Adipose tissue (tissue), 3 donors: ENCODE data around the gene INTS14. TPM values are rescaled to one million over a fixed set of nuclear protein-coding genes. Genes with fewer than 3 reads are reported as not detected.
"Not testable (repeated sequence)": the region's sequence is repeated elsewhere in the genome, so short reads cannot be mapped to it uniquely, and the experiment has no call there.

Experiments
- H3K27ac ChIP-seq: one replicate; pipeline ENCODE4 v1.5.1; 2013; ENCODE audit warnings: low read depth, low read length
- WGBS, 3 donors: extraction: QIAGEN DNeasy Blood & Tissue Kit; methylation state at CpG; one replicate each; pipeline ENCODE4 v1.1.7; 2013; 5-methylcytosine and 5-hydroxymethylcytosine counted together
- polyA plus RNA-seq, 3 donors: library from polyadenylated mRNA; stranded (reverse); fragments of 200-250 nt; gene quantifications; one replicate each; pipeline ENCODE4 v1.2.3, GENCODE V29; 2013
- donor health status: healthy with polysubstance abuse.
- donor health status: Bipolar disorder and iron deficiency.
- donor health status: healthy.

The INTS14 gene
- polyA plus RNA-seq, 3 donors, result 15.1 to 17.3 (median 15.7) TPM

DNA sequence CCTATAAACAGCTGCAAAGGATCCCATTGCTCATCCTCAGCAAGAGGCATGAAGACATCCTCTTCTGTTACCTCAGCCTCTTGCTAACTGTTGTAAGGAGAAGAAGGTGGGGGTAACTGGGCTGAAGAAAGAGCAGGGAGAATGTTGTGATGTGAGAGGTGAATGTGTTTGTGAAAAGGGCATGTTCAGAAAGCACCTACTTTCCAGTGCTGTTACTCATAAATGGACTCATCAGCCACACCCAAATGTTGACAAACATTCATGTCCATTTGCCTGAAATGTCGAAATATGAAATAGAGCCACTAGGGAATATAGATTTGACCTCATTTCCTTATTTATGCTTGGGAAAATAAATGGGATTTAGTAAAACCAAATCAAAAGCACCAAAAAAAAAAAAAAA lies 23.4 kb upstream of the INTS14 start:
- H3K27ac ChIP-seq, result no peak overlapping the region
- 70 to 85% (median 81%) methylated on average over 1 of the region's 1 CpG for WGBS, 3 donors

DNA sequence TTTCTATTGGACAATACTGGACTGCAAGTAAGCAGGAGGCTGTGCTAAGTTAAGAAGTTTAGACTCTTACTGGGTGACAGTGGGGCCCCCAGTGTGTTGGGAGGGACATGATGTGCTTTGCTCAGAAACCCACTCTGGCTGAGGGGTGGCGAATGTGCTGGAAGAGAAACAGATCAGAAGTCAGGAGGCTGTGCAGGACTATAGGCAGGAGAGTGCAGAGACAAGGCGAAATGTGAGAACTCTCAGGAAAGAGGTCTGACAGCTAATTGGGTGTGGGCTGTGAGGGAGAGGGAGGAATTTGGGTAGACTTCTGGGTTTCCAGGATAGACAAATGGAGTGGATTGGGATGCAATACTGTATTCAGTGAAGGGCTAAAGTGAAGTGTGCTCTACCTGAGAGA lies 22.8 kb upstream of the INTS14 start:
- no peak overlapping the region for H3K27ac ChIP-seq
- 84 to 92% (median 87%) methylated on average over 2 of the region's 2 CpGs for WGBS, 3 donors

- no peak overlapping the region for H3K27ac ChIP-seq
- 76 to 84% (median 82%) methylated on average over 4 of the region's 4 CpGs for WGBS, 3 donors
Observed at GRCh38 chr15:65632780-65633375, 21.9 kb upstream of the INTS14 start.

- H3K27ac ChIP-seq, result no peak overlapping the region
- 94 to 97% (median 97%) methylated on average over 6 of the region's 6 CpGs for WGBS, 3 donors
Observed at GRCh38 chr15:65631503-65631902, 20.6 kb upstream of the INTS14 start.

DNA sequence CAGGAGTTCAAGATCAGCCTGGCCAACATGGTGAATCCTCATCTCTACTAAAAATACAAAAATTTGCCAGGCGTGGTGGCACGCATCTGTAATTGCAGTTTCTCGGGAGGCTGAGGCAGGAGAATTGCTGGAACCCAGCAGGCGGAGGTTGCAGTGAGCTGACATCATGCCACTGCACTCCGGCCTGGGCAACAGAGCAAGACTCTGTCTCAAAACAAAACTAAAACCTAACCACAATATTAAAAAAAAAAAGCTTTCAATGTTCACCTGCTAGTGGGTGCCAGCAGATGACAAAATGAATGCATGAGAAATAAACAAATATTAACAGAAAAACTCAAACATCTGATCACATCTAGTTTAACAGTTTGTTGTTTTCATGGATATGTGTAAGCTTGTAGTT lies 19.8 kb upstream of the INTS14 start:
- 92 to 95% (median 92%) methylated on average over 5 of the region's 5 CpGs for WGBS, 3 donors
- no peak overlapping the region for H3K27ac ChIP-seq

DNA sequence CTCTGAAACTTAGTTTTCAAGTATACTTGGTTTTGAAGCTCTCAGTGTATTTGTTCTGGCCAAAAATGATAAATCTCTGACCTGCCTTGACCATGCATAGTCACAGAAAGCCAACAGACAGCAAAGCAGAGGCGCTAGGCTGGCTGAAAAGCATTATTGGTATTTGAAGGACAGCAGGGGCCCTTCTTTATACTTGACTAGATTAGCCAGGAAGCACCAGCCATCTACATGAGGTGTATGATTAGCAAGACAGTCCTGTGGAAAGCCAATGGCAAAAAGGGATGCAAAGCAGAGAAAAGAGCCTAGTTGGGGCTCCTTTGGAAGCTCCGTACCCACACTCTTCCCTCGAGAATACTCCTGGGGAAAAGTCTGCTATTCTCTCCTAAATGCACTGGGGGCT lies 18.6 kb upstream of the INTS14 start:
- no peak overlapping the region for H3K27ac ChIP-seq
- WGBS, 3 donors, result 91 to 98% (median 95%) methylated on average over 3 of the region's 3 CpGs

DNA sequence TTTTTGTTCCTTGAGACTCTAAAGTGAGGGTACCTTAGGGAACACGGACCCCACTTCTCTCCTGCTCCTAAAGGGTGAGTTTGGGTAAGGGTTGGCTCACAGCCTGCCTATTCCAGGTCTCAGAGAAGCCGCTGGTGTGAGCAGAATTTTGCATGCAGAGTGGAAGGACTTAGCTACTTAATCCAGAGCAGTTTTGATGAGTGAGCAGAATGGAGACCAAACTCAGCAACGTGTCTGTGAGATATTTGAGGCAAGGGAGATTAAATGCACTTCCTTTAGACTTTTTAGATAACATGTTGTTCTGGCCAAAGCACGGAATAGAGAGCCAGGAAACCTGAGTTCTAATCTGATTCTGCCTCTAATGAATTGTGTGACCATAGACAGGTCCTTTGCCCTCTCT lies 15.9 kb upstream of the INTS14 start:
- WGBS, 3 donors, result 60 to 75% (median 70%) methylated on average over 4 of the region's 4 CpGs
- H3K27ac ChIP-seq, result no peak overlapping the region

DNA sequence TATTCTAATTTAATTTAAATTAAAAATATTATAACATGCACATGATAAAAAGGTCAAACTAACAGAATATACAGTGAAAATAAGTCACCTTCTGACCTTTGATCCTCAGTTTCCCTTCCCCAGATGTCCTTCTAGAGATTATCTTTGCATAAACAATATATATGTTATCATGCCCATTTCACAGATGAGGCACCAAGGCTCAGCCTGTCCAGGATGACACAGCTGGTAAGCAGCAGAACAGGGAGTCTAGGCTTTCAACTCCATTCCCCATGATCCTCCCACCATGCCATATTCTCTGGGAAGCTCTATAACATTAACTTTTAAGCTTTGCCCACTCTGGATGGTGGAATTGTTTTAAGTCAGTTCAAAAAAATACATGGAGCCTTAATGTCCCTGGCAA lies 12.2 kb upstream of the INTS14 start:
- no peak overlapping the region for H3K27ac ChIP-seq

- 80 to 94% (median 93%) methylated on average over 6 of the region's 6 CpGs for WGBS, 3 donors
- no peak within 1 kb of the TSS for H3K27ac ChIP-seq
Observed at GRCh38 chr15:65621638-65622037, 10.7 kb upstream of the INTS14 start, which contains the start of gene SLC24A1. SLC24A1 (plus strand) TSS chr15:65621938; CDS start chr15:65624081, 2,143 bp downstream.

- no peak overlapping the region for H3K27ac ChIP-seq
- 81 to 92% (median 89%) methylated on average over 2 of the region's 2 CpGs for WGBS, 3 donors
Observed at GRCh38 chr15:65620833-65621232, 9.9 kb upstream of the INTS14 start.

DNA sequence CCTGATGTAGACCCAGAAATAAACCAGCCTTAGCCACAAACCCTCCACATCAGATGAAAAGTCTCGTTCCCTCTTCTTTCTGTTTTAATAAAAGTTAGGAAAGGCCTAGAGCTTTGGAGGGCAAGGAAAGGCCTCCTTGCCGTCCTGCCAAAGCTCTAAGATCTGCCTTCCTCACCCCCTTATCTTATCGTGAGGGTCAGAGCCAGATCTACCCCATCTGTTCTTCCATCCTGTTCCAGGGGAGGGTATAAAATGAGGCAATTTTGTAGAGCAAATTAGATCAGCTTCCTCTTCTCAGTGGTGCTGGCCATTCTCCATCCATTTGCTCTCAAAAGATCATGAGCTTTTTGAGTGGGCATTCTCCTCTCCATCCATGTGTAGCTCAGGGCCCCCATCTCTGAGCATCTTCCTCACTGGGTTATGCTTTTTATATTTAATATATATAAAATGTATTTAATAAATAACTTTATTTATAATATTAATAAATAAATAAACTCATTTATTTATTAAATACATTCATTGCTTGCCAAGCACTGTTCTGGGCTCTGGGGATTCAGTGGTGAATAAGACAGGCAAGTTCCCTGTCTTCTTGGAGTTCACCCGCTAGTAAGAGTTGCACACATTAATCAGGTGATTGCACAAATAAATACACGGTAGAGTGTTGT lies 8.8 kb upstream of the INTS14 start:
- WGBS, 3 donors, result 51 to 76% (median 61%) methylated on average over 5 of the region's 5 CpGs
- H3K27ac ChIP-seq, result no peak overlapping the region

DNA sequence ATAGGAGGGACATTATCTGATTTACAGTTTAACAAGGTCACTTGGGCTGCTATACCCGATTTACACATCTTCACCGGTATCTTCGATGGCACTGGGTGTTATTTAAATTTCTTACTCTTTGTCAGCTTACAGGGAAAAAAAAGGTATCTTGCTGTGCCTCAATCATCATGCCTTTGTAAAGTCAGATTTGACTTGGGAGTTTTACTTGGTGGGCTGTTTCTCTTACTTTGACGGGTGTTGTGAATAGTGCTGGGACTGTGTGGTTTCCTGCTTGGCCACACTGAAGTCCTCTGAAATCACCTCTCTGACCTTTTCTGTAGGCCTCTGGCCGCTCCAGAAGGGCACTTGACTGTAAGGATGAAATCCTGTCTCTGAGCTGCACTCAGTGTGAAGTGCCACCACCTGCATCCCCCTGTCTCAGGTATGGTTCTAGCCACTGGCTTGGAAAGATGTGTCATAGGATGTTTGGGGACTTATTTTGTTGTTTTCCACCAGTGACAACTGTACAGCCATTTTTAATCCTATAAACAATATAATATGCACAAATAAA lies 7.7 kb upstream of the INTS14 start:
- no peak overlapping the region for H3K27ac ChIP-seq
- 64 to 74% (median 72%) methylated on average over 5 of the region's 5 CpGs for WGBS, 3 donors

DNA sequence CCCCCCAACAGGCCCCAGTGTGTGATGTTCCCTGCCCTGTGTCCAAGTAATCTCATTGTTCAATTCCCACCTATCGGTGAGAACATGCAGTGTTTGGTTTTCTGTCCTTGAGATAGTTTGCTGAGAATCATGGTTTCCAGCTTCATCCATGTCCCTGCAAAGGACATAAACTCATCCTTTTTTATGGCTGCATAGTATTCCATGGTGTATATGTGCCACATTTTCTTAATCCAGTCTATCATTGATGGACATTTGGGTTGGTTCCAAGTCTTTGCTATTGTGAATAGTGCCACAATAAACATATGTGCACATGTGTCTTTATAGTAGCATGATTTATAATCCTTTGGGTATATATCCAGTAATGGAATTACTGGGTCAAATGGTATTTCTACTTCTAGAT lies 5.0 kb upstream of the INTS14 start:
- 91 to 100% (median 96%) methylated on average over 1 of the region's 1 CpG for WGBS, 3 donors

DNA sequence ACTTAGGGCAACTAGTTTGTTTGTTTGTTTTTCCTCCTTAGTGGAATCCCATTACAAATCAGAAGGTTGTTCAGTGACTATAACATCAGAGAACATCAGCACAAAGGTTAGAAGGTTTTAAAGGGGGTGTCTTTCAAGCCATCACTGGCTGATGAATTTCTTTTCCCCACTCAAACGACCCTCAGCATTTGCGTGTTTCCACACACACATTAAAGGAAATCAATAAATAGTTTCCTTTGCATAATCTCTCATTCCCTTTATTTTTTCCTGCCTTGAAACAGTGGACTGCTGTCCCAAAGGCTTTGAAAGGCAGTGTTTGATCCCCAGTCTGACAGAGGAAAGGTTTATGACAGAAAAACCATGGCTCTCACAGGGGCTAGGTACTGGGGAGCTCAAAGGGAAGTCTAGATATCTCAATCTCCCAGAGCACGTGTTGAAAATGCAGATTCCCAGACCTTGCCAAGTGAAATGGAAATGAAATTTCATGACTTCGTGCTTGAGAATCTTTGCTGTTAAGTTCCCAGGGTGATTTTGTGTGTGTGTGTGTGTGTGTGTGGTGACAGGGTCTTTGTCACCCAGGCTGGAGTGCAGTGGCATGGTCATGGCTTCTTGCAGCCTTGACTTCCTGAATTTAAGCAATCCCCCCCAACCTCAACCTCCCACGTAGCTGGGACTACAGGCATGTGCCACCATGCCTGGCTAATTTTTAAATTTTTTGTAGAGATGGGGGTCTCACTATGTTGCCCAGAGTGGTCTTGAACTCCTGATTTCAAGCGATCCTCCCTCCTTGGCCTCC lies 2.2 kb upstream of the INTS14 start:
- no peak overlapping the region for H3K27ac ChIP-seq
- WGBS, 3 donors, result 52 to 80% (median 76%) methylated on average over 6 of the region's 6 CpGs

More for the DNA sequence above, 5.0 kb upstream of the INTS14 start:
- not testable (repeated sequence) for H3K27ac ChIP-seq

DNA sequence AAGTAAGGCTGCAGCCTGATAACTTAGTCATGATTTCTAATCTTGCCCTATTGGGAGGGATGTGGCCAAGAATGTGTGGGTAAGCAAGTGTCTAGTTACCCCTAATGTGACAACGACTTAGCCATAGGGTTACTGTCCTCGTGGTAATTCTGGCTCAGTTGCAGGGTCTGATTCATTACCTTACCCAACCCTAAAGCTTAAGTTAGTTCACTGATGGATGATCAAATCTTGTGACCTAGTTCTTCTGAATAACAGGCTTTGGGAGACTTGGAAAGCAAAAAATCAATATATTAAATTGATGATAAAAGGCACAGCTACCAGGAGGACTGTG lies 1.6 kb upstream of the INTS14 start:
- 24 to 75% (median 64%) methylated on average over 2 of the region's 2 CpGs for WGBS, 3 donors
- no peak overlapping the region for H3K27ac ChIP-seq

GRCh38 chr15:65611888-65612615 lies 1.1 kb upstream of the INTS14 start:
- WGBS, 3 donors, result 71 to 83% (median 78%) methylated on average over 5 of the region's 5 CpGs
- no peak overlapping the region for H3K27ac ChIP-seq

DNA sequence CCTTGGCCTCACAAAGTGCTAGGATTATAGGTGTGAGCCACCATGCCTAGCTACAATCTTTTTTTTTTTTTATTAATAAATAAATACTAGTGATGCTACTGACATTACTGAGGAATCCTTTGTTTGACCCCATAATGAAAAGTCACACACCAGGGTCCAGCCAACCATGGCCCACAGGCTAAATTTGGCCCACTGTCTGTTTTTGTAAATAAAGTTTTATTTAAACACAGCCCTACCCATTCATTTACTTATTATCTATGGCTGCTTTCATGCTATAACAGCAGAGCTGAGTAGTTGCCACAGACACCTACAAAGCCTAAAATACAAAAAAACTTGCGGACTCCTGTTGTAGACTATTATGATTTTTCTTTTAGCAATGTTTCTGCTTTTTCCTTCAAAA lies 7.4 kb downstream of the INTS14 start:
- 97 to 98% (median 97%) methylated on average over 1 of the region's 1 CpG for WGBS, 3 donors
- H3K27ac ChIP-seq, result no peak overlapping the region

- WGBS, 3 donors, result 78 to 88% (median 83%) methylated on average over 2 of the region's 2 CpGs
- no peak overlapping the region for H3K27ac ChIP-seq
Observed at GRCh38 chr15:65603134-65603533, 7.8 kb downstream of the INTS14 start.

- 91 to 98% (median 95%) methylated on average over 5 of the region's 5 CpGs for WGBS, 3 donors
- H3K27ac ChIP-seq, result no peak overlapping the region
Observed at GRCh38 chr15:65599677-65600076, 11.3 kb downstream of the INTS14 start.
